ENCODE measurements around the gene NUMA1. TPM values are rescaled to one million over a fixed set of nuclear protein-coding genes. Genes with fewer than 3 reads are reported as not detected.

The NUMA1 gene
- total and polyA plus RNA-seq, 2 of the 8 experiments (the other 6 are each of a cell fraction or from before 2014, with no cell fraction given) = 101 to 107 TPM

DNA sequence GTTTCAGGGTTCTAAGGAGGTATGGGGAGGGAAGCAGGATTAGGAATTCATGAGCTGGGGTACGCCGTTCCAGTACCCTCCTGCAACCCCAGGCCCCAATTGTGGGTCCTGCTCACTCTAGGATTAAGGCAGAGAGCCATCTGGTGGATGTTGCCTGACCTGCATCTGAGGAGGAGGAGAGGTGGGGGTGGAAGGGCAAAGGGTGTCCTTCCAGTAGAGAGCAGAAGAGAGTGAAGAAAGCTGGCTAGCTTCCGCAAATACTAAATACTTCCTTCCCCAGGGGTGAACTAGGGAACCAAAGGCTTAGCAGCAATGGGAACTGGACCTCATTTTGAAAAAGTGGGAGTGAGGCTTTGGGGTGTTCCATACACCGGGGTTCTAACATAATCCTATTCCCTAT lies 10.9 kb upstream of the NUMA1 start:
- no peak overlapping the region for H3K18ac ChIP-seq (ENCODE audit: extremely low read depth, low read length)
- FAIRE-seq = peak; percentile 74
- no peak overlapping the region for H3K14ac ChIP-seq (ENCODE audit: insufficient read length)
- H2BK12ac ChIP-seq (ENCODE audit: low read depth, low read length) = no peak overlapping the region
- H2BK120ac ChIP-seq (replicated peaks; ENCODE audit: low read depth, low read length) = no peak overlapping the region
- CTCF ChIA-PET (ENCODE audit: partially characterized antibody) = interaction anchor here (0.6 to 14.0 kb wide), 48 partner anchors 9 to 577 kb away, joined by 3 to 423 read pairs (median 4); partner anchors contain the start of genes LAMTOR1 and TOMT
- H4K5ac ChIP-seq (ENCODE audit: insufficient read length, low read depth, low read length) = no peak overlapping the region
- no peaks in the 10 kb centered on the region for H3K23me2 ChIP-seq (ENCODE audit: low read depth, low read length)
- no peak overlapping the region for H2BK15ac ChIP-seq (ENCODE audit: low read length)
- no peak overlapping the region for H2AK5ac ChIP-seq (ENCODE audit: low read depth, low read length)
- POLR2A ChIA-PET (ENCODE audit: partially characterized antibody) = interaction anchor here (0.8 to 14.4 kb wide), 22 partner anchors 7 to 92 kb away, joined by 3 to 144 read pairs (median 5); partner anchors contain the start of genes ANAPC15, LAMTOR1, LRRC51 and TOMT
- H3K56ac ChIP-seq (replicated peaks; ENCODE audit: insufficient read length, low read depth, low read length) = no peak overlapping the region
- H3K36me3 ChIP-seq (ENCODE audit: control insufficient read depth in 2 of 4, insufficient read depth in 4 of 4, low read length in 3 of 4) = peaks cover 0 to 13% (median 3%) of the 10 kb centered on the region in 4 experiments; a peak in 4 of 8 replicates
- no peak overlapping the region for H2BK20ac ChIP-seq (ENCODE audit: low read length)
- no peaks in the 10 kb centered on the region for H4K20me1 ChIP-seq (replicated peaks in 1 of 2; ENCODE audit: control insufficient read depth in 1 of 2, insufficient read depth in 2 of 2, low read length in 2 of 2)
- H3K4me2 ChIP-seq (ENCODE audit: insufficient read depth in 1 of 2, low read depth in 2 of 2, low read length in 2 of 2) = no peak overlapping the region
- H2AFZ ChIP-seq (ENCODE audit: low read length) = no peak overlapping the region
- peaks cover 0 to 3% (median 1%) of the 10 kb centered on the region in 4 experiments; a peak in 2 of 7 replicates for H3K4me1 ChIP-seq (replicated peaks in 1 of 4; ENCODE audit: control insufficient read depth in 3 of 4, insufficient read depth in 4 of 4, low read length in 3 of 4)
- H2BK5ac ChIP-seq (ENCODE audit: low read depth, low read length) = no peak overlapping the region
- 60% methylated on average over 4 of the region's 4 CpGs; no CpG with 5 or more reads in 1 of the 2 experiments for WGBS, 2 experiments (ENCODE audit: extremely low coverage in 1 of 2, insufficient coverage in 1 of 2, insufficient read length in 1 of 2, insufficient replicate concordance in 2 of 2, low coverage in 1 of 2, low lambda C conversion rate in 2 of 2, missing lambda C conversion rate in 1 of 2)
- H3K27ac ChIP-seq (ENCODE audit: low read depth, low read length) = no peak overlapping the region
- DNase-seq (ENCODE audit: low read depth in 1 of 2, low spot score in 2 of 2) = peak; percentile 66 to 89
- H3K9me3 ChIP-seq (ENCODE audit: insufficient read depth in 2 of 2, low read depth in 1 of 2, low read length in 1 of 2) = no peaks in the 10 kb centered on the region
- H4K91ac ChIP-seq (replicated peaks; ENCODE audit: insufficient read length, low read length) = no peak overlapping the region
- H3K23ac ChIP-seq (ENCODE audit: insufficient read length) = no peak overlapping the region
- no peak overlapping the region for H3K4ac ChIP-seq (replicated peaks; ENCODE audit: insufficient read length, low read depth, low read length)
- H3K27me3 ChIP-seq (replicated peaks in 1 of 4; ENCODE audit: control insufficient read depth in 3 of 4, extremely low read depth in 1 of 4, insufficient read depth in 3 of 4, low read length in 3 of 4) = no peaks in the 10 kb centered on the region
- no peaks in the 10 kb centered on the region for H3K79me2 ChIP-seq (ENCODE audit: control insufficient read depth in 1 of 2, insufficient read depth in 2 of 2, low read length in 2 of 2)
- H3K4me3 ChIP-seq (ENCODE audit: extremely low read depth in 1 of 4, insufficient read depth in 2 of 4, low read depth in 3 of 4, low read length in 4 of 4) = no peak overlapping the region
- no peaks in the 10 kb centered on the region; the same call in 1 of the 2 replicates for H3K79me1 ChIP-seq (ENCODE audit: low read depth, low read length)
- H4K8ac ChIP-seq (ENCODE audit: extremely low read depth, insufficient read depth, low read length) = no peak overlapping the region
- no peak overlapping the region for H3K9ac ChIP-seq (replicated peaks in 1 of 4; ENCODE audit: extremely low read depth in 1 of 4, low read depth in 3 of 4, low read length in 3 of 4)
- TF ChIP-seq RBBP5 (IDR thresholded peaks at IDR 0.05; ENCODE audit: borderline replicate concordance, low read depth, low read length) (no peak), TAF1 (IDR thresholded peaks at IDR 0.05; ENCODE audit: low read depth, low read length) (no peak), CHD2 (IDR thresholded peaks at IDR 0.05; ENCODE audit: low read length) (no peak), TEAD4 (IDR thresholded peaks at IDR 0.05; ENCODE audit: low read depth, low read length) (no peak), NRF1 (IDR thresholded peaks at IDR 0.05; ENCODE audit: low read depth, low read length) (no peak), CEBPB (IDR thresholded peaks at IDR 0.05; ENCODE audit: low read depth, low read length) (no peak), TAF7 (optimal IDR thresholded peaks at IDR 0.05; ENCODE audit: borderline replicate concordance, low read depth, low read length) (no peak), PHF8 (conservative IDR thresholded peaks at IDR 0.05; ENCODE audit: low read depth, low read length) (no peak), SP2 (IDR thresholded peaks at IDR 0.05; ENCODE audit: low read length) (no peak), NANOG (IDR thresholded peaks at IDR 0.05; ENCODE audit: insufficient read depth, low read depth, low read length, poor library complexity, severe bottlenecking) (no peak), POLR2AphosphoS5 (IDR thresholded peaks at IDR 0.05; ENCODE audit: low read depth, low read length) (0 out of 2 replicates have a peak, but pooled peaks have one; percentile 43), MAFK (IDR thresholded peaks at IDR 0.05; ENCODE audit: low read depth, low read length) (no peak), BCL11A (IDR thresholded peaks at IDR 0.05; ENCODE audit: low read depth in 2 of 2, low read length in 2 of 2) (no peak)
- TF ChIP-seq, protein P1, sequence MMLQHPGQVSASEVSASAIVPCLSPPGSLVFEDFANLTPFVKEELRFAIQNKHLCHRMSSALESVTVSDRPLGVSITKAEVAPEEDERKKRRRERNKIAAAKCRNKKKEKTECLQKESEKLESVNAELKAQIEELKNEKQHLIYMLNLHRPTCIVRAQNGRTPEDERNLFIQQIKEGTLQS (IDR thresholded peaks at IDR 0.05; ENCODE audit: insufficient read depth, low read depth, low read length) = no peak
